GM23338 (cell line): ENCODE results near the gene CFAP57. TPM values are rescaled to one million over a fixed set of nuclear protein-coding genes. Genes with fewer than 3 reads are reported as not detected.

ENCODE experiments used
- ATAC-seq: fragments of 200-7000 bp; cut with Tn5 transposase; 3 replicates; pipeline ENCODE4 v1.9.1; 2020
- DNase-seq: peaks from one replicate; pipeline ENCODE4 v3.0.0-alpha.2; 2015; ENCODE audit warnings: low spot score
- H2AFZ ChIP-seq: fragments of 200-600 bp; sonication (generic); 2 replicates; pipeline ENCODE4 v1.8.0; 2016; ENCODE audit warnings: antibody characterized with exemption, mild to moderate bottlenecking, moderate library complexity
- H3F3A ChIP-seq: fragments of 200-600 bp; sonication (generic); replicated peaks from 2 replicates; pipeline ENCODE4 v1.8.0; 2017; ENCODE audit warnings: antibody characterized with exemption, mixed run types, low read depth
- H3K27ac ChIP-seq: fragments of 200-600 bp; sonication (generic); 2 replicates; pipeline ENCODE4 v1.6.1; 2016; ENCODE audit warnings: low read depth
- H3K27me3 ChIP-seq: fragments of 200-600 bp; sonication (generic); 2 replicates; pipeline ENCODE4 v1.8.0; 2016; ENCODE audit warnings: mild to moderate bottlenecking, mixed run types, moderate library complexity; ENCODE audit not compliant: insufficient read depth
- H3K36me3 ChIP-seq: fragments of 200-600 bp; sonication (generic); 2 replicates; pipeline ENCODE4 v1.8.0; 2016; ENCODE audit warnings: mild to moderate bottlenecking; ENCODE audit not compliant: insufficient read depth
- H3K4me1 ChIP-seq: fragments of 200-600 bp; sonication (generic); 2 replicates; pipeline ENCODE4 v1.8.0; 2016; ENCODE audit warnings: mild to moderate bottlenecking, moderate library complexity; ENCODE audit not compliant: insufficient read depth
- H3K4me2 ChIP-seq: fragments of 200-600 bp; sonication (generic); 2 replicates; pipeline ENCODE4 v1.7.1; 2017; ENCODE audit warnings: mixed run types
- H3K4me3 ChIP-seq: fragments of 200-600 bp; sonication (generic); 2 replicates; pipeline ENCODE4 v1.6.1; 2016; ENCODE audit warnings: mixed run types
- H3K79me2 ChIP-seq: fragments of 200-600 bp; sonication (generic); replicated peaks from 2 replicates; pipeline ENCODE4 v1.8.0; 2017; ENCODE audit warnings: mild to moderate bottlenecking; ENCODE audit not compliant: insufficient read depth
- H3K9me2 ChIP-seq: fragments of 200-600 bp; sonication (generic); 2 replicates; pipeline ENCODE4 v1.8.0; 2017; ENCODE audit not compliant: insufficient read depth
- H4K20me1 ChIP-seq: fragments of 200-600 bp; sonication (generic); replicated peaks from 2 replicates; pipeline ENCODE4 v1.8.0; 2017; ENCODE audit warnings: mild to moderate bottlenecking; ENCODE audit not compliant: insufficient read depth
- H3K27ac Mint-ChIP-seq: 2 replicates; pipeline ENCODE4 v1.8.0; 2020; ENCODE audit warnings: inconsistent platforms, mild to moderate bottlenecking, moderate library complexity, mixed read lengths
- H3K27me3 Mint-ChIP-seq: 3 replicates; pipeline ENCODE4 v1.8.0; 2022; ENCODE audit warnings: low read depth, mild to moderate bottlenecking, moderate library complexity, mixed read lengths, inconsistent platforms; ENCODE audit not compliant: insufficient read depth, poor library complexity
- H3K36me3 Mint-ChIP-seq: 3 replicates; pipeline ENCODE4 v1.8.0; 2021; ENCODE audit warnings: low read depth, mild to moderate bottlenecking, inconsistent platforms, moderate library complexity, mixed read lengths
- H3K4me1 Mint-ChIP-seq: 3 replicates; pipeline ENCODE4 v1.8.0; 2020; ENCODE audit warnings: mild to moderate bottlenecking, inconsistent platforms, mixed read lengths
- H3K4me3 Mint-ChIP-seq: 3 replicates; pipeline ENCODE4 v1.8.0; 2021; ENCODE audit warnings: moderate library complexity, mild to moderate bottlenecking, inconsistent platforms, mixed read lengths
- H3K9me3 Mint-ChIP-seq: 3 replicates; pipeline ENCODE4 v1.8.0; 2020; ENCODE audit warnings: moderate library complexity, mild to moderate bottlenecking, inconsistent platforms, mixed read lengths
- CREB1 ChIP-seq: fragments of 250-450 bp; sonication (Bioruptor Pico); IDR thresholded peaks from 2 replicates; pipeline ENCODE4 v1.5.0; 2020; ENCODE audit warnings: low read depth, mild to moderate bottlenecking, moderate library complexity
- EZH2 ChIP-seq: fragments of 200-600 bp; sonication (generic); IDR thresholded peaks from one replicate; pipeline ENCODE4 v1.8.0; 2017; ENCODE audit warnings: antibody characterized with exemption, mild to moderate bottlenecking, low read depth; ENCODE audit not compliant: unreplicated experiment
- EZH2phosphoT487 ChIP-seq: fragments of 200-600 bp; sonication (generic); IDR thresholded peaks from one replicate; pipeline ENCODE4 v1.8.1; 2018; ENCODE audit warnings: antibody characterized with exemption; ENCODE audit not compliant: unreplicated experiment
- JUNB ChIP-seq: IDR thresholded peaks from one replicate; pipeline ENCODE4 v1.6.1; 2016; ENCODE audit warnings: antibody characterized with exemption; ENCODE audit not compliant: unreplicated experiment
- ZNF114 ChIP-seq: fragments of 250-450 bp; sonication (Bioruptor Pico); IDR thresholded peaks from 2 replicates; pipeline ENCODE4 v1.5.0; 2020; ENCODE audit warnings: mild to moderate bottlenecking, moderate library complexity
- polyA plus RNA-seq: library from polyadenylated mRNA; unstranded; fragments of >200 nt; fragmentation: Nextera tagmentation; extraction: Ambion mirVana; gene quantifications from 2 replicates; pipeline ENCODE4 v1.2.1, GENCODE V29; 2016
- total RNA-seq: library from RNA; depleted of rRNA; stranded (reverse); fragments of >200 nt; shearing (Covaris generic); gene quantifications from 2 replicates; pipeline ENCODE4 v1.2.3, GENCODE V29; 2014
- TF ChIP-seq, protein P1 (sequence below): fragments of 250-450 bp; sonication (Bioruptor Pico); IDR thresholded peaks from 2 replicates; pipeline ENCODE4 v1.5.0; 2020; ENCODE audit warnings: mild to moderate bottlenecking, moderate library complexity
- TF ChIP-seq, protein P2 (sequence below): IDR thresholded peaks from 2 replicates; pipeline ENCODE4 v1.6.1; 2016; ENCODE audit warnings: antibody characterized with exemption

Gene CFAP57
- total and polyA plus RNA-seq, 2 experiments from 2014 or later = 0.37 to 0.38 TPM

DNA sequence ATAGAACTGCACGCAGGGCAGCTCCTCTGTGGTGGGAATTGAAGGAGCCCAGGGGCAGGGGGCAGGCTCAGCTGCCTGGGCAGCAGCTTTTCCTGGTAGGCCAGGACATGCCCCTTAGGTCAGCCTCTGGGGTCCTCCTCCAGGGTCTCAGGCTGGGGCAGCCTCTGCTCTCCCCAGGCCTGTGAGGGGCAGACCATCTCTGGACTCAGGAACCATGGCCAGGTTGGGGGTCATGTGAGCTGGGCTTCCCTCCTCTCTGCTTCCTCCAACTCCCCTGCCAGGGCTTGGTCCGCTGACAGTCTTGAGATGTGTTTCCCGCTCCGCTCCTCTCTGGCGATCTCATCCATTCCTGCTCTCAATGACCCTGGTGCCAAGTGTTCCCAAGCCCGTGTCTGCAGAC, 107.5 kb downstream of the CFAP57 start (continued):
- TF ChIP-seq, protein P1, sequence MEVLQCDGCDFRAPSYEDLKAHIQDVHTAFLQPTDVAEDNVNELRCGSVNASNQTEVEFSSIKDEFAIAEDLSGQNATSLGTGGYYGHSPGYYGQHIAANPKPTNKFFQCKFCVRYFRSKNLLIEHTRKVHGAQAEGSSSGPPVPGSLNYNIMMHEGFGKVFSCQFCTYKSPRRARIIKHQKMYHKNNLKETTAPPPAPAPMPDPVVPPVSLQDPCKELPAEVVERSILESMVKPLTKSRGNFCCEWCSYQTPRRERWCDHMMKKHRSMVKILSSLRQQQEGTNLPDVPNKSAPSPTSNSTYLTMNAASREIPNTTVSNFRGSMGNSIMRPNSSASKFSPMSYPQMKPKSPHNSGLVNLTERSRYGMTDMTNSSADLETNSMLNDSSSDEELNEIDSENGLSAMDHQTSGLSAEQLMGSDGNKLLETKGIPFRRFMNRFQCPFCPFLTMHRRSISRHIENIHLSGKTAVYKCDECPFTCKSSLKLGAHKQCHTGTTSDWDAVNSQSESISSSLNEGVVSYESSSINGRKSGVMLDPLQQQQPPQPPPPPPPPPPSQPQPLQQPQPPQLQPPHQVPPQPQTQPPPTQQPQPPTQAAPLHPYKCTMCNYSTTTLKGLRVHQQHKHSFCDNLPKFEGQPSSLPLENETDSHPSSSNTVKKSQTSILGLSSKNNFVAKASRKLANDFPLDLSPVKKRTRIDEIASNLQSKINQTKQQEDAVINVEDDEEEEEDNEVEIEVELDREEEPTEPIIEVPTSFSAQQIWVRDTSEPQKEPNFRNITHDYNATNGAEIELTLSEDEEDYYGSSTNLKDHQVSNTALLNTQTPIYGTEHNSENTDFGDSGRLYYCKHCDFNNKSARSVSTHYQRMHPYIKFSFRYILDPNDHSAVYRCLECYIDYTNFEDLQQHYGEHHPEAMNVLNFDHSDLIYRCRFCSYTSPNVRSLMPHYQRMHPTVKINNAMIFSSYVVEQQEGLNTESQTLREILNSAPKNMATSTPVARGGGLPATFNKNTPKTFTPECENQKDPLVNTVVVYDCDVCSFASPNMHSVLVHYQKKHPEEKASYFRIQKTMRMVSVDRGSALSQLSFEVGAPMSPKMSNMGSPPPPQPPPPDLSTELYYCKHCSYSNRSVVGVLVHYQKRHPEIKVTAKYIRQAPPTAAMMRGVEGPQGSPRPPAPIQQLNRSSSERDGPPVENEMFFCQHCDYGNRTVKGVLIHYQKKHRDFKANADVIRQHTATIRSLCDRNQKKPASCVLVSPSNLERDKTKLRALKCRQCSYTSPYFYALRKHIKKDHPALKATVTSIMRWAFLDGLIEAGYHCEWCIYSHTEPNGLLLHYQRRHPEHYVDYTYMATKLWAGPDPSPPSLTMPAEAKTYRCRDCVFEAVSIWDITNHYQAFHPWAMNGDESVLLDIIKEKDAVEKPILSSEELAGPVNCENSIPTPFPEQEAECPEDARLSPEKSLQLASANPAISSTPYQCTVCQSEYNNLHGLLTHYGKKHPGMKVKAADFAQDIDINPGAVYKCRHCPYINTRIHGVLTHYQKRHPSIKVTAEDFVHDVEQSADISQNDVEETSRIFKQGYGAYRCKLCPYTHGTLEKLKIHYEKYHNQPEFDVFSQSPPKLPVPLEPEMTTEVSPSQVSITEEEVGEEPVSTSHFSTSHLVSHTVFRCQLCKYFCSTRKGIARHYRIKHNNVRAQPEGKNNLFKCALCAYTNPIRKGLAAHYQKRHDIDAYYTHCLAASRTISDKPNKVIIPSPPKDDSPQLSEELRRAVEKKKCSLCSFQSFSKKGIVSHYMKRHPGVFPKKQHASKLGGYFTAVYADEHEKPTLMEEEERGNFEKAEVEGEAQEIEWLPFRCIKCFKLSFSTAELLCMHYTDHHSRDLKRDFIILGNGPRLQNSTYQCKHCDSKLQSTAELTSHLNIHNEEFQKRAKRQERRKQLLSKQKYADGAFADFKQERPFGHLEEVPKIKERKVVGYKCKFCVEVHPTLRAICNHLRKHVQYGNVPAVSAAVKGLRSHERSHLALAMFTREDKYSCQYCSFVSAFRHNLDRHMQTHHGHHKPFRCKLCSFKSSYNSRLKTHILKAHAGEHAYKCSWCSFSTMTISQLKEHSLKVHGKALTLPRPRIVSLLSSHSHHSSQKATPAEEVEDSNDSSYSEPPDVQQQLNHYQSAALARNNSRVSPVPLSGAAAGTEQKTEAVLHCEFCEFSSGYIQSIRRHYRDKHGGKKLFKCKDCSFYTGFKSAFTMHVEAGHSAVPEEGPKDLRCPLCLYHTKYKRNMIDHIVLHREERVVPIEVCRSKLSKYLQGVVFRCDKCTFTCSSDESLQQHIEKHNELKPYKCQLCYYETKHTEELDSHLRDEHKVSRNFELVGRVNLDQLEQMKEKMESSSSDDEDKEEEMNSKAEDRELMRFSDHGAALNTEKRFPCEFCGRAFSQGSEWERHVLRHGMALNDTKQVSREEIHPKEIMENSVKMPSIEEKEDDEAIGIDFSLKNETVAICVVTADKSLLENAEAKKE (CRISPR knock-in tag) = no peak
- TF ChIP-seq CREB1 (no peak), EZH2 (no peak)

DNA sequence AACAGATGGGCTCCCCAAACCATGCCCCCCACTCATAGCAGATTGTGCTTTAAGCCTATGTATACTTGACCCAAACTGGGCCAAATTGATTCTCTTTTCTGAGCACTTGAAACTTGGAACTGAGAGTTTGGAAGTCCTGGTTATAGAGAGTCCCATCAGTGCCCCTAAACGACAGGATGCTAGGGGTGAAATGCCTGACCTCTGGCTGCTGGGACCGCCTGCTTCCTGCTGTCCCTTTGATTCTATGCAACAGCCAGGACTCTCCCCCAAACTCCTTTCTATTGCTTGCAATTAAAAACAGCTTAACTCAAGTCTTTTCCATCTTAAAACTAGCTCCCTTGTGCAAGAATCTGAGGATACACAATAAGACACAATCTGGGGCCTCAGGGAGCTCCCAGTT, 108.6 kb downstream of the CFAP57 start:
- Histone ChIP-seq H3K4me2 (no peak overlapping the region), H3K4me3 (no peak overlapping the region), H3K79me2 (no peaks in the 10 kb centered on the region), H4K20me1 (no peaks in the 10 kb centered on the region), H3K9me2 (peaks cover 5% of the 10 kb centered on the region; the same call in 1 of the 2 replicates), H3K4me1 (peaks cover 14% of the 10 kb centered on the region), H3K27me3 (no peaks in the 10 kb centered on the region), H3F3A (no peaks in the 10 kb centered on the region), H3K36me3 (no peaks in the 10 kb centered on the region), H3K27ac (no peak overlapping the region), H2AFZ (no peak overlapping the region)
- Mint-ChIP-seq H3K4me1 (peaks cover 17% of the 10 kb centered on the region), H3K9me3 (no peaks in the 10 kb centered on the region; the same call in 2 of the 3 replicates), H3K27me3 (peaks cover 10% of the 10 kb centered on the region), H3K36me3 (peaks cover 21% of the 10 kb centered on the region; the same call in 2 of the 3 replicates), H3K4me3 (no peak overlapping the region), H3K27ac (no peak overlapping the region)
- no peak for ATAC-seq
- no peak for DNase-seq
- TF ChIP-seq, protein P1 (CRISPR knock-in tag) = no peak
- TF ChIP-seq EZH2 (no peak), ZNF114 (CRISPR knock-in tag) (no peak), EZH2phosphoT487 (no peak), JUNB (no peak)
- TF ChIP-seq, protein P2, sequence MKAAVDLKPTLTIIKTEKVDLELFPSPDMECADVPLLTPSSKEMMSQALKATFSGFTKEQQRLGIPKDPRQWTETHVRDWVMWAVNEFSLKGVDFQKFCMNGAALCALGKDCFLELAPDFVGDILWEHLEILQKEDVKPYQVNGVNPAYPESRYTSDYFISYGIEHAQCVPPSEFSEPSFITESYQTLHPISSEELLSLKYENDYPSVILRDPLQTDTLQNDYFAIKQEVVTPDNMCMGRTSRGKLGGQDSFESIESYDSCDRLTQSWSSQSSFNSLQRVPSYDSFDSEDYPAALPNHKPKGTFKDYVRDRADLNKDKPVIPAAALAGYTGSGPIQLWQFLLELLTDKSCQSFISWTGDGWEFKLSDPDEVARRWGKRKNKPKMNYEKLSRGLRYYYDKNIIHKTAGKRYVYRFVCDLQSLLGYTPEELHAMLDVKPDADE = no peak
